Stimulated activated CD4-positive, alpha-beta T cell treated with anti-CD3 and anti-CD28 coated beads, Interleukin-1b, Interleukin-23, amount 100 ng/mL, for 1 hour (primary cell): ENCODE data around the gene MX2.

Experiments
- DNase-seq, 2 donors: peaks; one replicate each; pipeline ENCODE4 v3.0.0-alpha.2; 2020; ENCODE audit warnings: low read depth in 2 of 2

MX2 gene

DNA sequence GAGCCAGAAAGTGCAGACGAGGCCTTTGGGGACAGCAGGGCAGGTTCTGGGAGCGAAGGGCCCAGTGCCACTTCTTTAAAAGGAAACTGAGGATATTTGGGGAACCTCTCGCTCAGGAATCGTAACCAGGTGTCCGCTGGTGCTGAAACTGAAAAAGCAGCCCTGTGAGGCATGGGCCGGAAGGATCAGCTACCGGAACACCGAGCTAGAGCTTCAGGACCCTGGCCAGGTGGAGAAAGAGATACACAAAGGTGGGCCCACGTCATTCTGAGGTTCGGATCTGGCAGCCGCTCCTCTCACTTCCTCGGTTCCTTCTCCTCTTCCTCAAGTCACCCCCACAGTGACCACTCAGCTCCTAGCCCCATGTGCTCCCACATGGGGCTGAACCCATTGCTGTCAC lies 18.1 kb downstream of the MX2 start:
- no peak for DNase-seq

DNA sequence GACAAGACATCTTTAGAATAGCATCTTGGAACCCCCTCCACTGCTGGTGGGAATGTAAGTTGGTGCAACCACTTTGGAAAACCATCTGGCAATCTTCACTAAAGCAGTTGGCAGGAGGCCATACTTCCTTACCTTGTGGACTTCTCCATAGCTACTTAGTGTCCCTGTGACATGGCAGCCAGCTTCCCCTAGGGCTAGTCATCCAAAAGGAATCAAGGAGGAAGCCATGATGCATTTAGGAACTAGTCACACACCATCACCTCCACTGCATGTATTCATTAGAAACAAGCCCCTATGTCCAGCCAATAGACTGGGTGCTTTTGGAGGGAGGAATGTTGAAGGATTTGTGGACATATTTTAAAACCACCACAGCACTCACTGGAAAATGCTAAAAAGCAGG lies 19.9 kb downstream of the MX2 start:
- DNase-seq = no peak

GRCh38 chr21:41387042-41387819 lies 25.4 kb downstream of the MX2 start:
- no peak for DNase-seq

DNA sequence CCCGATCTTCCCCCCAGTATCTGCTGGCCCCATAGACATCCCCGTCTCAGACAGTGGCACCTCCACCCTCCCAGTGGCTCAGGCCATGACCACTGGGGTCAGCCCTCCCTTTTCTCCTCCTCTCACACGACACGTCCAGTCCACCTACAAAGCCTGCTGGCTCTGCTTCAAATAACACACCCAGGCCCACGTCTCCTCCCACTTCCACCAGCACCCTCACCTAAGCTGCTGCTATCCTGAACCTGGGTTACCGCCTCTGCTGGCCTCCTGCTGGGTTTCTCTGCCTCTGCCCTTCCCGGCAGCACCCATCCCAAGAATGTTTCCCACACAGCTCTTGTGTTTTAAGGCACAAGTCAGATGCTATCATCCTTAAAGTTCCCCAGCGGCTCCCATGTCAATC lies 26.0 kb downstream of the MX2 start:
- no peak for DNase-seq

DNA sequence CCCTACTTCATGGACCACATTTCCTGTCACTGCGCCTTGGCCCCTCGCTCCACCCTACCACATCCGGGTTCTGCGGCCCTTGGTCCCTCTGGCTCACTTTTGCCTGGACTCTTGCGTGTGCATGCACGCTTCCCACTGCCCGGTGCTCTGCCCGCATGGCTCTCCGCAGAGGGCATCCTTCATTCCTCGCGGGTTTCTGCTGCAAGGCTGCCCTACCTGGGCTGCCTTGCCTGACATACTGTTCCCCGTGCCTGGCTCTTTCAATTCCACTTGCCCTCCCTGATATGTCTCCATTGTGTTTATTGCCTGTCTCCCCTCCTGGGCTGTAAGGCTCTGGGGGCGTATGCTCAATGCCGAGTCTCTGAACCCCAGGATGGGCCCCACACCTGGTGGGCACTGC lies 26.4 kb downstream of the MX2 start:
- DNase-seq = no peak

DNA sequence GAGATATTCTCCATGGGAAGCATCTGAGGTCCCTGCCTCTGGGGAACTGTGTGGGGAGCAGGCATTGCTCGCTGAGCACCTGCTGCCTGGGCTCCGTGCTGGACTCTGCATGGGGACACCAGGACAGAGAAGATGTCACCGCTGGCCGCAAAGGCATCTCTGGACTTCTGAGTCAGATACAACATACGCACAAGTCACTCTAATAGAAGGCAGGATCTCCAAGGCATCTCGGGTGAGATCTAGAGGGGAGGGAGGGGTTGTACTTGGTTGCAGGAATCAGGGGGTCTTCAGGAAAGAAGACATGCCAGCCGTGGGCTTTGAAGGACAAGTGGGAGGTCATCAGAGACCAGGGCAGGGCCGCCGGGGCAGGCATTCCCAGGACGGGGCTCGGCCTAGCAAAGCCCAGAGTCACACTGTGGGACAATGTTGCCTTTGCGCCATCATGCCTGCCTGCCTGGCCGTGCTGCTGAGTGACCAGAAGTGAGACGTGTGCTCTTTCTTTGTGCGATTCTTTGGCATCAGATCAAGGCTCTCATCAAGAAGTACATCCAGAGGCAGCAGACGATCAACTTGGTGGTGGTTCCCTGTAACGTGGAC lies 28.3 kb downstream of the MX2 start:
- DNase-seq = no peak

DNA sequence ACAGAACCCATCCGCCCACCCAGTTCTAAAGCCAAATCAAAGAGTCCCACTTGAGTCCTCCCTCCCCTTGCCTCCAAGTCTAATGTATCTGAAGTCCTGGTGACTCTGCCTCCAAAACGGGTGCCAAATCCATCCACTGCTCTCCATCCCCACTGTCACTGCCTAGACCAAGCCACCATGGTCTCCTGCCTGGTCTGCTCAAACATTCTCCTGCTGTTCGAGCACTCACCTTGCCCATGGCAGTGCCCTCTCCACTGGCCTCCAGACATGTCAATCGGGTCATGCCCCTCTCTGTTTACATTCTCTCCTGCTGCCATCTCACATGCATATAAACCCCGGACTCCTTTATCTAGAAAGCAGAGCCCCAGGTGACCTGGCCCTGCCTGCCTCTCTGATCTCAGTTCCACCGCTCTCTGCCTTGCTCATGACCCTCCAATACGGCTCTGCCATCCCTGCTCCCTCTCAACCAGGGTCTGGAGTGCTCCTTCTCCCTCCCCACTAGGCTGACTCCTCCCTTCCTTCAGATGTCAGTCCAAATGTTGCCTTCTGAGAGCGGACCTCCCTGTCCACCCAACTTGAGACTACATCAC lies 32.1 kb downstream of the MX2 start:
- no peak for DNase-seq

- no peak for DNase-seq
Observed at GRCh38 chr21:41396558-41397075, 34.8 kb downstream of the MX2 start.

DNA sequence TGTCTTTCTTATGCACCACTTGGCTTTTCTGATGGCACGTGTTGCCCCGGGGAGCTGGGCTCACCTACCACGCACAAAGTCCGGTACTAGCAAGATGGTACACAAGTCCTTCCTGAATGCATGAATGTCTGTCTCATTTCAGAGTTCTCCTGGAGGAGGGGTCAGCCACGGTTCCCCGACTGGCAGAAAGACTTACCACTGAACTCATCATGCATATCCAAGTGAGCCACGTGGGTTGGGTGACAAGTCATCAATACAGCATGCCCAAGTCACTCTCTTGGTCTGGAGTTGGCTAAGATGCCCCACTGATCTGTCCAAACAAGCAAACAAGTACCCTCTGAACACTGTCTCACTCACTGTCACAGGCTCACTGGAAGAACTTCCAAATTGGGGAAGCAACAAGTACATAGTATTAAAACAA lies 35.7 kb downstream of the MX2 start:
- DNase-seq = no peak

- DNase-seq = no peak
Observed at GRCh38 chr21:41398251-41398650, 36.4 kb downstream of the MX2 start.

DNA sequence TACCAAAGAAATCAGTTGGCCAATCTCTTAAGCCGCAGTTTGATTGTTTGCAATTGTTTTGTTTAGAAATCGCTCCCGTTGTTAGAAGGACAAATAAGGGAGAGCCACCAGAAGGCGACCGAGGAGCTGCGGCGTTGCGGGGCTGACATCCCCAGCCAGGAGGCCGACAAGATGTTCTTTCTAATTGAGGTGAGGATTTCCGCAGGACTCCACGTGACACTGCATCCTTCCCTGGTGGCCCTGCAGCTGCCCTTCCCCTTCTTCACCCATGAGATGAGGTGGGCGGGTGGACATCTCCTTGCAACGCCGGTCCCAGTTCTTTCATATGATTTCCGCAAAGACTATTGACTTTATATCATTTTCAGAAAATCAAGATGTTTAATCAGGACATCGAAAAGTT lies 37.0 kb downstream of the MX2 start:
- no peak for DNase-seq

- DNase-seq = no peak
Observed at GRCh38 chr21:41399246-41399800, 37.5 kb downstream of the MX2 start.

DNA sequence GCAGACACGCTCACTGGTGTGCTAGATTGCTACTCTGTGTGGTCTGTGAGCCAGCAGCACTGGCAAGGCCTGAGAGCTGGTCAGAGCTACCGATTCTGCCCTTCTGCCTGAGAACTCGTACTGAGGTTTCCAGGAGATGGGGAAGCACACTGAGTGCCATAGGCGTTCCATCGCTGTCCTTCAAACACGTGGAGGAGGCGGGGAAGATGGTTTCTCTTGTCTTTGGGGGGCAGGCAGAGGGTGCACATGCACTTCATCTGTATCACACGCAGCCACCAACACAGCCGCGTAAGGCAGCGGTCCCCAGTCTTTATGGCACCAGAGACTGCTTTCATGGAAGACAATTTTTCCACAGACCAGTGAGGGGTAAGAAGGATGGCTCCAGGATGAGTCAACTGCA lies 40.4 kb downstream of the MX2 start:
- no peak for DNase-seq

GRCh38 chr21:41402796-41403195 lies 41.0 kb downstream of the MX2 start:
- DNase-seq = no peak

- no peak for DNase-seq
Observed at GRCh38 chr21:41403331-41403730, 41.5 kb downstream of the MX2 start.

- no peak for DNase-seq
Observed at GRCh38 chr21:41403966-41404365, 42.1 kb downstream of the MX2 start.

GRCh38 chr21:41405321-41405720 lies 43.5 kb downstream of the MX2 start:
- DNase-seq = no peak

- DNase-seq = no peak
Observed at GRCh38 chr21:41406340-41406739, 44.5 kb downstream of the MX2 start.

DNA sequence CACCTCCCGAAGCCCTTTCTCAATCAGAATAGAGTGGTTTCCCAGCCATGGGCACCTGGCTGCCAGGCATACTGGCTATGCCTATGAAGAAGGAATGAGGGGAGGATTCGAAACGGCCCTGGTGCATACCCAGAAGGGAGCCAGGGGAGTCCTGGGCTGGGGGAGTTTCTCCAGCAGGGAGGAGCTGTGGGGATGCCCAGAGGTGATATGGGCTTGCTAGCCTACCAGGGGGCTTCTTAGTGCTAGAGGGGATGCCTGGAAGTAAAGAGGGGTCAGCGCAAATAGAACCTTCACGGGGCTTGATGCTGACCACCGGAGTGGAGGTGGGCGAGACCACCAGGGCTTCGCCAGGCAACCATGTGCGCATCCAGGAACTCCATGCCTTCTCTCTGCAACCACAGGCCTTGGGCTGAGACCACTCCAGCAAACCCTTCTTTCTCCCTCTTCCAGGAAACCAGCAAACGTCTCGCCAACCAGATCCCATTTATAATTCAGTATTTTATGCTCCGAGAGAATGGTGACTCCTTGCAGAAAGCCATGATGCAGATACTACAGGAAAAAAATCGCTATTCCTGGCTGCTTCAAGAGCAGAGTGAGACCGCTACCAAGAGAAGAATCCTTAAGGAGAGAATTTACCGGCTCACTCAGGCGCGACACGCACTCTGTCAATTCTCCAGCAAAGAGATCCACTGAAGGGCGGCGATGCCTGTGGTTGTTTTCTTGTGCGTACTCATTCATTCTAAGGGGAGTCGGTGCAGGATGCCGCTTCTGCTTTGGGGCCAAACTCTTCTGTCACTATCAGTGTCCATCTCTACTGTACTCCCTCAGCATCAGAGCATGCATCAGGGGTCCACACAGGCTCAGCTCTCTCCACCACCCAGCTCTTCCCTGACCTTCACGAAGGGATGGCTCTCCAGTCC lies 46.0 kb downstream of the MX2 start:
- no peak for DNase-seq

DNA sequence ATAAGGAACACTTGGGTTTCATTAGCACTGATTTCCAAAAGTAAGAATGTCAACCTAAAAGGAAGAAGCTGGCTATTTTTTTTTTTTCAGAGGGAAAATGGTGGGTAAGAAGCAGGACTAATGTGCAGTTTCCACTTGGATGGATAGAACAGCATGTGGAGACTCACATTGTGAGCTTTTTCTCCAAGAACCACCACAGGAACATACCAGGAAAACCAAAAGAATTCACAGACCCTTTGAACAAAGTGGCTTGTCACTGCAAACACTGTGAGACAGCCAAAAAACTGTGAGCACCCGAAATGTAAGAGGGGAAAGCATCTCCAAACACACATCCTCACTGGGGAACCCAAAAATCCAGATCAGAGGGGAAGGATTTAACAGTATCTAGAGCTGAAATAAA lies 48.5 kb downstream of the MX2 start:
- DNase-seq = no peak

DNA sequence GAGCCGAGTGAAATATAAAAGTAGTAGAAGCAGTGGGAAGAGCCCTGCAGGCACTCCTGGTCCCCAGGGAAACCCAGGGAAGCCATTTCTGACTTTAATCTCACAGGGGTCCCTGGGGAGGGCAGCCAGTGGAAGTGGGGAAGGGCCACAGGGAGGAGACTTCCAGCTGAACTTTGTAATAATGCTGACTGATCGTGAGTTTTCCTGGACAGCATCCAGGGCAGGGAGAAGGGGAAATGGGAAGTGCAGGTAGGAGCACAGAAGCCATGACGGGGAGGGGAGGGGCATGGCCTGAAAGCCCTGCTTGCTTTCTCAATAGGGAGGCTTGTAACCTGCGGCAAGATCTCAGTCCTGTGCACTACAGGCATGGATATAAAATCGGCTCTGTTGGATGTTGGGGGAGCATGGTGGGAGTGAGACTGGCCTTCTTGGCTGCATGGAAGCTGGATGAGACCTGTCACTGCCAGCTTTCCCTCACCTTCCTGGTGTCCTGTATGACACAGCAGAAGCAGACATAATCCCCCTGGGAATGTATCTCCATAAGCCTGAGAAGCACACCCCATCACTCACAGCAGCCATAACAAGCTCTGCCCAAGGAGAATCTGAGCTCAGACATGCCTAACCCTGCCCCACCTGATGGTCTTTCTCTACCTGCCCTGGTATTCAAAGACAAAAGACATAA lies 49.1 kb downstream of the MX2 start:
- no peak for DNase-seq
